AG04450 (cell line): ENCODE results near the gene RGS9. TPM values are rescaled to one million over a fixed set of nuclear protein-coding genes. Genes with fewer than 3 reads are reported as not detected.

Source experiments
- CTCF ChIA-PET: fragments of 300-600, 350-600 bp; formaldehyde crosslinking; extraction: SDS; loops from one replicate; lab custom pipeline; 2022; ENCODE audit warnings: antibody characterized with exemption, inconsistent platforms; lab: Charles Lee
- POLR2A ChIA-PET: fragments of 350-600 bp; formaldehyde crosslinking; extraction: SDS; loops from one replicate; lab custom pipeline; 2021; ENCODE audit warnings: antibody characterized with exemption, inconsistent platforms; lab: Yijun Ruan, JAX
- DNase-seq: peaks from one replicate; pipeline ENCODE4 v3.0.0-alpha.2; 2011; ENCODE audit warnings: low read depth, low spot score
- H3K27ac ChIP-seq: one replicate; pipeline ENCODE4 v1.5.1; 2012; ENCODE audit warnings: low read depth, low read length, control low read depth
- H3K27me3 ChIP-seq: one replicate; pipeline ENCODE4 v1.6.0; 2012; ENCODE audit warnings: low read length; ENCODE audit not compliant: control insufficient read depth, insufficient read depth
- H3K4me3 ChIP-seq: 2 replicates; pipeline ENCODE4 v1.5.1; 2011; ENCODE audit warnings: mild to moderate bottlenecking, low read depth, low read length, control low read depth
- H3K9me3 ChIP-seq: 2 replicates; pipeline ENCODE4 v1.5.1; 2012; ENCODE audit warnings: low read length; ENCODE audit not compliant: control insufficient read depth, insufficient read depth
- polyA plus RNA-seq: library from polyadenylated mRNA; depleted of rRNA; stranded (reverse); fragments of >200 nt; gene quantifications from 2 replicates; pipeline ENCODE4 v1.2.3, GENCODE V29; 2011
- TF ChIP-seq, protein P1 (sequence below): IDR thresholded peaks from 2 replicates; pipeline ENCODE4 v1.5.1; 2011; ENCODE audit warnings: low read depth, low read length, control low read depth, inconsistent platforms

The RGS9 gene
- polyA plus RNA-seq, 1 experiment, result 2.1 TPM

DNA sequence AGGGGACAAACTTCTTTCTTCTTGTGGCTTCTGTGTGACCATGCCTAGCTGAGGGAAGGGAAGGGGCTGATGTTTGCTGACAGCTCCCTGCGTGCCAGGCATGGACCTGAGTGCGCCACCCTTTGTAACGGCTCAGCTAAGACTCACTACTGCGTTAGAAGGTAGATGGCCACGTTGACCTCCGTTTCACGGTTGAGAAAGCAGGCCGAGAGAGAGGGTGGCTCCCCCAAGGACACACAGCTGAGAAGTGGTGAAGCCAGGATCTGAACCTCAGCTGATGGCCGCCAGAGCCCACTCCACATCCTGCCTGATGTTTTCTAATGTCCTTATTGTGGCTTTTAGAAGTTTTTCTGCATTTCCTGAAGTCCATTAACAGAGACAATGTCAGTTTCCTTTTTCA, 45.1 kb downstream of the RGS9 start:
- ChIA-PET POLR2A (no interaction called here), CTCF (interaction anchor here (0.9 kb wide), 1 partner anchor 45 kb away, joined by 3 read pairs; the partner anchor contains the start of gene RGS9)
- DNase-seq, result no peak
- no peak overlapping the region for H3K4me3 ChIP-seq
- TF ChIP-seq, protein P1, sequence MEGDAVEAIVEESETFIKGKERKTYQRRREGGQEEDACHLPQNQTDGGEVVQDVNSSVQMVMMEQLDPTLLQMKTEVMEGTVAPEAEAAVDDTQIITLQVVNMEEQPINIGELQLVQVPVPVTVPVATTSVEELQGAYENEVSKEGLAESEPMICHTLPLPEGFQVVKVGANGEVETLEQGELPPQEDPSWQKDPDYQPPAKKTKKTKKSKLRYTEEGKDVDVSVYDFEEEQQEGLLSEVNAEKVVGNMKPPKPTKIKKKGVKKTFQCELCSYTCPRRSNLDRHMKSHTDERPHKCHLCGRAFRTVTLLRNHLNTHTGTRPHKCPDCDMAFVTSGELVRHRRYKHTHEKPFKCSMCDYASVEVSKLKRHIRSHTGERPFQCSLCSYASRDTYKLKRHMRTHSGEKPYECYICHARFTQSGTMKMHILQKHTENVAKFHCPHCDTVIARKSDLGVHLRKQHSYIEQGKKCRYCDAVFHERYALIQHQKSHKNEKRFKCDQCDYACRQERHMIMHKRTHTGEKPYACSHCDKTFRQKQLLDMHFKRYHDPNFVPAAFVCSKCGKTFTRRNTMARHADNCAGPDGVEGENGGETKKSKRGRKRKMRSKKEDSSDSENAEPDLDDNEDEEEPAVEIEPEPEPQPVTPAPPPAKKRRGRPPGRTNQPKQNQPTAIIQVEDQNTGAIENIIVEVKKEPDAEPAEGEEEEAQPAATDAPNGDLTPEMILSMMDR, result no peak
- no peak overlapping the region for H3K27ac ChIP-seq
- H3K9me3 ChIP-seq, result no peaks in the 10 kb centered on the region; the same call in none of the 2 replicates
- H3K27me3 ChIP-seq, result no peaks in the 10 kb centered on the region

- DNase-seq, result no peak
- POLR2A ChIA-PET, result interaction anchor here (0.5 to 0.6 kb wide), 2 partner anchors 15 to 61 kb away, joined by 4 to 5 read pairs; no protein-coding TSS in a partner anchor
- Histone ChIP-seq H3K27me3 (no peaks in the 10 kb centered on the region), H3K27ac (no peak overlapping the region), H3K4me3 (no peak overlapping the region), H3K9me3 (no peaks in the 10 kb centered on the region; the same call in none of the 2 replicates)
- CTCF ChIA-PET, result no interaction called here
- TF ChIP-seq, protein P1, result no peak
These were observed 46.6 kb downstream of the RGS9 start for GRCh38 chr17:65183736-65184135.

GRCh38 chr17:65184235-65184959, 47.2 kb downstream of the RGS9 start:
- H3K27me3 ChIP-seq, result no peaks in the 10 kb centered on the region
- TF ChIP-seq, protein P1, result no peak

DNA sequence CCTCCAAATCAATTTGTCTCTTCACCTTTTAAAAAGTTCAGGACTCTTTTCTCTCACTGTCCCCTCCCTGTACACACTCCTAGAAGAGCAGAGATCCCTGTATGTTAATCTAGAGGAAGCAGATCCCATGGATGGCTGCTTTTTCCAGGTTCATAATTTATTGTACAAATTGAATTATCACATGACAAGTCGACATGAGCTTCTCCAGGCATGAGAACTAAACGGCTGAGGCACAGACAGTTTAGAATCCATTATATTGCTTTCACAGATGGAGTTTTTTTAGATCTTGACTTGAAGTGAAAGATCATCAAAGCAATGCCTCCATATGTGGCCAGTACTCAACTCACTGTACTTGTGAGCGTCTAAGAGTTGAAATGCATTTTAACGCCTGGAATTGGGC, 47.9 kb downstream of the RGS9 start:
- POLR2A ChIA-PET, result interaction anchor here (0.5 kb wide), 1 partner anchor 402 kb away, joined by 4 read pairs; no protein-coding TSS in a partner anchor
- TF ChIP-seq, protein P1, result no peak
- Histone ChIP-seq H3K9me3 (no peaks in the 10 kb centered on the region; the same call in none of the 2 replicates), H3K27me3 (no peaks in the 10 kb centered on the region), H3K27ac (no peak overlapping the region), H3K4me3 (no peak overlapping the region)
- no peak for DNase-seq
- CTCF ChIA-PET, result no interaction called here

More at GRCh38 chr17:65184235-65184959, 47.2 kb downstream of the RGS9 start:
- no peaks in the 10 kb centered on the region; the same call in none of the 2 replicates for H3K9me3 ChIP-seq
- H3K4me3 ChIP-seq, result no peak overlapping the region
- POLR2A ChIA-PET, result interaction anchor here (0.6 kb wide), 1 partner anchor 62 kb away, joined by 4 read pairs; no protein-coding TSS in a partner anchor
- DNase-seq, result no peak
- CTCF ChIA-PET, result no interaction called here
- no peak overlapping the region for H3K27ac ChIP-seq
